Measurements from ENCODE around the gene SLC38A5.

Gene SLC38A5

GRCh38 chrX:48490661-48491060 lies 20.6 kb upstream of the SLC38A5 start:
- no peak for DNase-seq

- no peak for DNase-seq
These were observed 19.8 kb upstream of the SLC38A5 start for GRCh38 chrX:48489892-48490291.

GRCh38 chrX:48489296-48489695 lies 19.2 kb upstream of the SLC38A5 start:
- DNase-seq, result no peak

- no peak for DNase-seq
These were observed 18.0 kb upstream of the SLC38A5 start for GRCh38 chrX:48488034-48488433.

GRCh38 chrX:48487362-48487798 lies 17.3 kb upstream of the SLC38A5 start:
- no peak for DNase-seq

GRCh38 chrX:48482526-48482925 lies 12.5 kb upstream of the SLC38A5 start:
- no peak for DNase-seq

- DNase-seq, result no peak
These were observed 10.5 kb upstream of the SLC38A5 start for GRCh38 chrX:48480583-48480982.

- DNase-seq, result no peak
These were observed 10.1 kb upstream of the SLC38A5 start for GRCh38 chrX:48480142-48480541.

GRCh38 chrX:48478806-48479205 lies 8.7 kb upstream of the SLC38A5 start:
- DNase-seq, result no peak

GRCh38 chrX:48477960-48478755 lies 8.1 kb upstream of the SLC38A5 start:
- DNase-seq, result no peak

GRCh38 chrX:48476919-48477318 lies 6.9 kb upstream of the SLC38A5 start:
- DNase-seq, result no peak

- DNase-seq, result peak; percentile 83 to 88
These were observed 5.9 kb upstream of the SLC38A5 start, which contains the start of gene FTSJ1 for GRCh38 chrX:48475774-48476577. Gene FTSJ1 (plus strand): TSS chrX:48476199. CDS start chrX:48478048, 1,849 bp downstream.

- DNase-seq, result peak in 1 of 2 experiments; percentile 11
These were observed 5.2 kb upstream of the SLC38A5 start for GRCh38 chrX:48475296-48475695.

GRCh38 chrX:48474581-48474980 lies 4.5 kb upstream of the SLC38A5 start:
- DNase-seq, result no peak

GRCh38 chrX:48474127-48474526 lies 4.1 kb upstream of the SLC38A5 start:
- DNase-seq, result peak in 1 of 2 experiments; percentile 21

GRCh38 chrX:48473704-48473990 lies 3.6 kb upstream of the SLC38A5 start:
- DNase-seq, result no peak

GRCh38 chrX:48472851-48473703 lies 3.0 kb upstream of the SLC38A5 start:
- DNase-seq, result no peak

GRCh38 chrX:48472225-48472624 lies 2.2 kb upstream of the SLC38A5 start:
- DNase-seq, result no peak

- no peak for DNase-seq
These were observed 1.4 kb upstream of the SLC38A5 start for GRCh38 chrX:48471504-48471903.

- no peak for DNase-seq
These were observed 716 bp upstream of the SLC38A5 start for GRCh38 chrX:48470833-48471118.

- no peak for DNase-seq
These were observed 1.1 kb downstream of the SLC38A5 start for GRCh38 chrX:48468693-48469691.

GRCh38 chrX:48468247-48468671 lies 1.8 kb downstream of the SLC38A5 start:
- no peak for DNase-seq
